HG02981 (cell line): ENCODE results near the gene MAN1A1.
A peak's percentile ranks its signal among the peaks of the same experiment; 100 is the strongest.

Experiments
- ATAC-seq: cut with Tn5 transposase; IDR thresholded peaks from one replicate; pipeline ENCODE4 v1.9.1; 2021; ENCODE audit warnings: mild to moderate bottlenecking, moderate library complexity; ENCODE audit not compliant: unreplicated experiment

The MAN1A1 gene

DNA sequence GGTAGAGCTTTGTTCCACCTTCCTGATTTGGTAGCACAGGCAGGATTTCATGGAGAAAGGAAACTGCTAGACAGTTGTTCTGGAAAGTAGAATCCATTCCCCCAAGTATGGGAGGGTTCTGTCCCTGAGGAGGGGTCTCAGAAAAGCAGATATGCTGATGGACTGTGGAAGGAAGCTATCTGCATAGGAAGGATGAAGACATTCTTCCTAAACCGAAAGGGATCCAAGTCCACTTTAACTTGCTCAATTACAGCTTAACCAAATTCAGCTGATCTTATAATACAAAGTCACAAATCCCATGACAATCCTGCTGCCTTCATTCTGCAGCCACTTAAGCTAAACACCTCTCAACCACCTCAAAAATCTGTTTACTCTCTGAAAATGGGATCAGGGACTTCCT is 2.6 kb downstream of the MAN1A1 start:
- ATAC-seq: no peak

DNA sequence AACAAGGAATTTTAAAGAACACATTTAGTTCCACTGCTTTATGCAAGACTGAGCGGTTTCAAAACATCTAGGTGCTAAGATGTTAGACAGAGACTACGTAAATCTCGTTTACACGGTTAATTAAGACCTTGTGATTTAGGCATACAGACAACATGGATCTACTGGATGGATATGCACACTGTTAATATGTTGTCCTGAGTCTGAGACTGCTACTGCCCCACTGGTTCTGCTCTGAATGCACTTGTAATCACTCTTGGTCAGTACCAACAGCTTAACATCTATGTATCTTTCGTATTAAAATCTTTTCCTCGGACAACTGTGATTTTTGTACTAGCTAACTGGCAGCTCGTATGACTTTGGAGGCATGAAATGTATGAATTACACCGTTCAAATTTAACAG is 3.1 kb downstream of the MAN1A1 start:
- ATAC-seq: no peak

DNA sequence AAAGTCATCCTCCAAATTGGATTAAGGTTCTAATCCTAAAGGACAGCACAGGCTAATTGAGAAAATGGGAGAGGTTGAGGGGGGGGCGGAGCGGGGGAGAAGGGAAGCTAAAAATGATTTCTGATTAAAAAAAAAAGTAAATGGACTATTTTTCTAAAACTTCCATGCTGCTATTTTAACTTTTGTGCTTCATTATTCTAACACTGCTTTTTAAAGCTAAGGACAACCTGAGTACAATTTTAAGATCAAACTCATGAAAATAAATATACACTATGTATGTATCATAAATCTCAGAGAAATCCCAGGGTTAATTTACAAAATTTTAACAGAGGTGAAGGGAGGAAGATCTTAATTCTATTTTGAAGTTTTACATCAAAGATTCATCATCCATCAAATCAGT is 4.4 kb downstream of the MAN1A1 start:
- no peak for ATAC-seq

DNA sequence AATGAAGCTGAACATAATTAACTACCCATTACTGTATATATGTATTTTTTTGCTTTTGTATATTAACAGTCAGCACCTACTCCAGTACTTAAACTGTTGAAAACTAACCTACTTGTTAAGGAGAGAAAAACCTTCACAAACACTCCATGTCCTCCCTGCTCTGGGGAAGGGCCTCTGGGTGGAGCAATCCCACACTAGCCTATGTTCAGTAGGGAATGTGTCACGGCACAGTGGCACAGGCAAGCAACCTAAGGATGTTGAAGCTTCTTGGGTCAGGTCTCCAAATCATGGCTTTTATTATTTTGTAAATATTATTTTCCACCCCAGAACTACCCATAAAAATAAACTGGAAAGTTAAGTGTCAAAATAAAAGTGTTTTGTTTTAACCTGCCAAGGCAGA is 5.3 kb downstream of the MAN1A1 start:
- no peak for ATAC-seq

DNA sequence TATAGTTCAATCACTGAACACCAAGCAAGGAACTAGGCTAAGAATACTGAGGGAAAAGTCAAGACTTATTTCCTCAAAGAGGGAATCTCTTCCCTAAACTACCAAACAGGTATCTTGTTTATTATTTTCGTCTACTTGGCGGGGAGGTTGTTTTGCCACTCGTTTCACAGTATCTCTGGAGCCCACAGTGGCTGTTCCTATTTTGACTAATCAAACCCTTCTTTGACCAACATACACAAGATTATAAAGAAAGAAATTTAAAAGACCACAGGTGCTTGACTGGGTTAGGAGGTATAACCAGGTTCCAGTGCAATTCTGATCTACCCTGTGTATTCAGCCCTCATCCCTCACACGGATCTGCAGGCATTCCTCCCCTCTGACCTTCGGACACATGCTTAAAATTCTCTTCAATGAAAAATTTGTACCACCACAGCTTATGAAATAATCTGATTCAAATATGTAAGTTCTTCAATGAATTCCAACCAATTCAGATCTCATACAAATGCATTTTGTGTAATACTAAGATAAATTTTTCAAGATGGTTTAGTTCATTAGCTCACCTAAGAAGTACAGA is 5.9 kb downstream of the MAN1A1 start:
- ATAC-seq: no peak

DNA sequence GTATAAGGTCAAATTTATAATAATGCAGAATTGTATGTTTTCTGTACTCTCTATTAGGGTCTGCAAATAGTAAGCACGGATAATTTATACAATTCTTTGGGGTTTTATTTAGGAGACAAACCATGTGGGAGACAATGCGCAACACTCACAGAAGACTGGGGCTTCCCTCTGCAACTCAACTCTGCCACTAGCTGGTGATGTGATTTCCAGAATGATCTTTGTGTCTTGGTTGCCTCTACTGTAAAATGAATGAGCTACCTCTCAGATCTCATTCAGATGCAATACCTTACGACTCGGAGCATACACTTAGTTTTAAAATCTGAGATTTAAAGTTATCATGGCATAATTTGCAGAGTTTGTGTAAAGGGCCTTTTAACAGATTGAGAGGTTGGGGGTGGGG is 6.4 kb downstream of the MAN1A1 start:
- ATAC-seq: no peak

DNA sequence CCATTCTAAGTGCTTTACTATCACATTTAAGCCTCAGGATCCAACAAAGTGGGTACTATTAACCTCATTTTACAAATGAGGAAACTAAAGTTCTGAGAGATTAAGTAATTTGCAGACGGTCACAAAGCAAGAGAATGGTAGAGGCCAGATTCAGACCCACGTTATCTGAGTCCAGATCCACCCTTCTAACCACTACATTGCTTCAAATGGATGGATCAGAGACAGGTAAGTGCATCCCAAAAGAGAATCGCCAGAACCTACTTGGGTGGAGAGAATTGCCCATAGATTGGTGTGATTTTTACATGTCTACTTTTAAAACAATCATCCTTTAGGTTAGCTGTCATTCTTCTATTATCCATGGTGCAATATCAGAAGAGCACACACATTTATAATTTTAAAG is 7.1 kb downstream of the MAN1A1 start:
- ATAC-seq: no peak

DNA sequence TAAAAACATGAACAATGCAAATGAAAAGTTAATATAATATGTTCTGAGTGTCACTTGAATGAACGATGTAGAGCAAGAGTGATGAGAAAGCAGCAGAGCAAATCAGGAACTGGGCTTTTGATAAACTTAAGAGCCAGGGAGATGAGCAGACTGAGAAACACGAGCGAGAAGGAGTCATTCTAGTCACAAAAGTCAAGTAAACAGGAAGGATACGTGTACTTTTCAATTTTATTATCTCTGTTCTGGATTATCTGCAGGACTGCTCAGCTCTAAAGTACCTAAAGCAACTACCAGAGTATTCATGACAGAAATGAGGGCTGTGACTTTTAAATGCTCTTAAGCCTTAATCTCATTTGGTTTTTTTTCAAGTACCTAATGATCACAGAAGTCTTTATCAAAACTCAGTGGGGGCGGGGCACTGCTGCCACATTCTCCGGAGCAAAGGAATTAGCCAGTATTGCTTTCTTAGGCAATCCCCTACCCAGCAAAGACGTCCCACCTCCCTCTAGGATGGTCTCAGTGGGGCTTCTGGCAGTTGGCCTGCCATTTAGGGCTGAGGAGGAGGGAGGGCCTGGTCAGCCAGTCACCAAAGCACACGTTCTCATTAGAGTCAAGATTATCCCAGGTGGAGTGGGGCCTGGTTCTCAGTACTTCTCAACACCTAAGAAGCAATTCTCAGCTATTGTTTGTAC is 8.6 kb downstream of the MAN1A1 start:
- no peak for ATAC-seq

DNA sequence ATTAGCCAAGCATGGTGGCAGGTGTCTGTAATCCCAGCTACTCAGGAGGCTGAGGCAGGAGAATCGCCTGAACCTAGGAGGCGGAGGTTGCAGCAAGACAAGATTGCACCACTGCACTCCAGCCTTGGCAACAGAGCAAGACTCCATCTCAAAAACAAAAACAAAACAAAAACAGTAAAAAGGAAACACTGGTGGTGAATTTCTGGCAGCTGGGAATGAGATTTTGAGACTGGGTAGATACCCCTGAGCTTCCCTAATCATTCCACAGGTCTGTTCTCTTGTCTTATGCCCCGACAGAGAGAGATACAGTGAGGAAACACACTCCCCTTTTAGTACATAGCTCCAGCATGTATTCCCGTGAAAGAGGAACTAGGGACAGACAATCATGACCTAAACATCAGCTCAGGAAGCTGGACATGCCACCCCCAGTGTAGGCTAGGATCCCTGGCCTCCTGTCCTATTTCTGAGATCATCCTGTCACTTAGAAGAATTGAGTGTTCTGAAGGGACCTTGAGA is 9.6 kb downstream of the MAN1A1 start:
- no peak for ATAC-seq

DNA sequence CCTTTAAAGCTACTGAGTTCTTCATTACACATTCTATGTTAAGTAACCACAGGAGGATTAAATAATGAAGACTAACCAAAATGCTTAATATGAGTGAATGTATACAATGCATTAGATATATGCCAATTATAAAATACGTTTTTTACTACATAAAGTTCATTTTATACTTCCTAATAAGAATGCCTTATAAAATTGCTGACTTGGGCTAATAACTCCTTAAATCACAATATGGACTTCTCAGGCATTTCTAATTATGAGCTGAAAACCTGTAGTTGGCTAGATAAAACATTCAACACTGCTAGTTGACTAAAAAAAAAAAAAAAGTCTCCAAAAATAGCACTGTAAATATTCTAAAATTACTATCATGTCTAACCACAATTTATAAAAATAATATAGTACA is 11.8 kb downstream of the MAN1A1 start:
- no peak for ATAC-seq

DNA sequence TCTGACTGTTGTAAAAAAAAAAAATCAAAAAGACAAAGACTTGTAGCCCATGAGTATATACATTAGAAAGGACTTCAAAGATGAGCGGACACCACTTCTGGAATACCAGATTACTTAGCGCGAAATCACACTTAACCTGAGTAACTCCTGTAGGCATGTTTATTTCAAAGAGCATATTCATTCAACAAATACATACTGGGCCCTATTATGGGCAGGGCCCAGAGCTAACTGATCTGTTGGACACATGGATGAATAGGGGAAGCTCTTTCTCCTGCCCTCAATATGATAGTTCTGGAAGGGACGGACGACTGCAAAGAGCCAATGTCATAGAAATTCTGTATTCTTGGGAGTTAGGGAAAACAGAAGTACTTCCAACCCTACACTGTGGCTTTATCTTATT is 12.3 kb downstream of the MAN1A1 start:
- no peak for ATAC-seq

DNA sequence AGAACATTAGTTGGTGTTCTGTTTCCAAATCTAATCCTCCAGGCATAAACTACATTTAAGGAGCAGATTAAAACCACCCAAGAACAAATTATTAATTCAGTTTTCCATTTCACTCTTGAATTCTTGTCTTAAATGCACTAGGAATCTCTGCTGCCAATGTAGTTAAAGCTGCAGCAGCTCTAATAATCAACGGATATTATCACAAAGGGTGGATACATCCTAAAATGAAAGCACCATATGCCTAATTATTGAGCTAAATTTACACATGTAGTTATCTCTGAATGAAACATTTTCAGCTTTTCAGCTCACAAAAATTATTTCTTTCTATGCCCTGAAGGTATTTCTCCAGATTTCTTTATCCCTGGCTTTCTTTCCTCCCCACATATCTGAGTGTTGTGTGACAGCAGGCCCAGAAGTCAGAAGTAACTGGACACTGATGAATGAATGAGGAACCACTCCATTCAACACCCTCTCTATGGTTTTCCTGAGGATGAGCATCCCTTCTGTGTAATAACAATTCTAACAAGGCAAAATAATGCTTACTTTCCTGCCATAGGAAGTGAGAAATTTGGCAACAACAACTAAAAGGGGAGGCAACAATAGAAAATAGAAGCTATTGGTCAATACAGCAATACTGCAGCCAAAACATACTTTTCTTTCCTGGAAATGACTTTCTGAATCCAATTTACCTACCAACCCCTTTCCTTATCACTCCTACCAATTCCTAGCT is 14.9 kb downstream of the MAN1A1 start:
- ATAC-seq: no peak

DNA sequence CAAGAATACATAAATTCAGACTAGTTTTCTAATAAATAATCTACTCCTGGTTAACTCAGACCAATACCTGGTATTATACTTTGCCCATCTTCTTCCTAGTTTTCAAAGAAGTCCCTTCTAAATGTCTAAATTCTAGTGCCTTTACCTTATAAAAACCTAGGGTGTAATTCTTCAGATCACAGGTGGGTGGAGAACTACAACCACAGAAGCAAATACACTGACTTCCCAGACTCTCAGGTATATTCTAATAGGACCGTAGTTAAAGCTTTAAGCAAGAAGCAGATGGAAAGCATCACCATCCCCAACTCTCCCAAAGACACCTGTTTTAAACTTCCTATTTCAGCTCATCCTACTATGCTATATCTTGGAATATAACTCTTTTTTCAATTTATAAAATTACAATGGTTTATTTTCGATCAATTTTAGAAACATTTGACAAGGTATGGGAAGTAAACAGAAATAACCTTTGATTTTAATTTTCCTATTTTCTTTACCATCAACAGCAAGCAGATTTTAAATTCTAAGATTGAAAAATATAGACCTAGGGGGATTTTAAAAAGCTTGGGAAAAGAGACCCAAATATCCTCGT is 15.8 kb downstream of the MAN1A1 start:
- ATAC-seq: peak; percentile 44

DNA sequence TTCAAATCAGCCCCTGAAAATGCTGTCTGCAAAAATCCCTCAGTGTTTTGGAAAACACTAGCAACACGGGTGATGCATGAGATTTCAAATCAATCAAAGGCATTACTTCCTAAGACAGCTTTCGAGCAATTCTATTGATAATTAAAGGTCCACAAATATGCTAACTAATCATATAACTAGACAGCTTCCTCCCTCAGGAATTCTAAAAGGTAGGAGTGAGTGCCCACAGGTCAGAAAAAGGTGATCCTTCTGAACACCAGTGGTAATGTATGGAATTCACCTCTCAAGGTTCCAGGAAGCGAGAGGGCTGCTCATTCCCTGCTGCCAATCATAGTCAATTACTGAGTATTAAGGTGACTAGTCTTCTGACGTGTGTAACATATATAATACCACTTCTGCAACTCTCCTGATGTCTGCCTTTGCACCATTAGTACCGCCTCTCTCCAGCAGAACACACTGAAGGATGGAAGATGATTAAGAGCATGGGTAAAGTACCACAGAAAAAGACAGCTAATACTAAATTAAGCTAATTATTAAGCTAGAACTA is 16.4 kb downstream of the MAN1A1 start:
- ATAC-seq: no peak

DNA sequence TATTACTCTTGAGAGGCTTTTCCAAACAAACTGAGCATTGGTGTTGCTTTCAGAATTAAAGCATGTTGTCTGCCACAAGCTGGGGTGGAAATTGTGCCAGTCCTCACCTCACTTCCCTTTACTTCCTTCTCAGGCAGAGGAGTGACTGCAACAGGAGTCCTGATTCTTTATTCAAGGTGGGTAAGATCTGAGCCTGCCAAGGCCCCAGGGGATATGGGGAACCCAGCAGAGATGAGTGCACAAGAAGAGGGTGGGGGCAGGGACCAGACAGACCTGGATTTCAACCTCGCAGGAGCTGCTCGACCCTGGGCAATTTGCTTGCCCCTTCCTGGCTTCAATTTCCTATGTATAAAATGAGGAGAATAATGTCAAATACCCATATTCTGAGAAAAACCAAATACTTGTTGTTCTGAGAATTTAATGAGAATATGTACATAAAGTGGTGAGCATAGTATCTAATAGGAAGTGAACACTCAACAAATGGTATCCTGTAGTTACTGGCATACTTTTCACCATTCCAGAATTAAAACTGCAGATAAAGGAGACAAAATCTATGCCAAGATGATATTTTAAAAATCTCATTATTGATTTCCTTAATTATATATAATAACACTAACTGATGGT is 17.8 kb downstream of the MAN1A1 start:
- no peak for ATAC-seq

DNA sequence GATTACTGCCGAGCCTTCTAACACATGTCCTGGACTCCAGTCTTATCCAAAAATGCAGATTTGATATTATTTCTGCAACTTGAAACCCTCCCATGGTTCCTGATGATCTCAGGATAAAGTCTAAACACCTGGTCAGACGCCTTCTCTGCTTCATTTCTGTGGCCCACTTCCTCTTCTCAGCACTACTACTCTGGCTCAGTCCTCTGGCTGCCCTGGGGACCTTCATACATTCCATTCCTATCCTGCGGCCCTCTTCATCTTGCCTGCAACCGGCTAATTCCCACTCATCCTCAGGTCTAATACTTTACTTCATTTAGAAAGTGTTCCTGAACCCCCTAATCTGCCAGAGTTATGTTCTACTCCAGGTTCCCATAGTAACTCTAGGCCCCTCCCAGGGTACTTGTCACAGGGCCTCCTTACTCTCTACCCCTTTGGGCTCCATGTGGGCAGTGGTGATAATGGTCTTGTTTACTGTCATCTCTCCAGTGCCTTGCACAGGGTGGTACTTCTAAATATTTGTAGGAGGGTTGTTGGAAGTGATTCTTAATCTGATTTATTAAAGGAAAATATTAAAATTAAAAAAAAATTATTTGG is 18.9 kb downstream of the MAN1A1 start:
- ATAC-seq: no peak

DNA sequence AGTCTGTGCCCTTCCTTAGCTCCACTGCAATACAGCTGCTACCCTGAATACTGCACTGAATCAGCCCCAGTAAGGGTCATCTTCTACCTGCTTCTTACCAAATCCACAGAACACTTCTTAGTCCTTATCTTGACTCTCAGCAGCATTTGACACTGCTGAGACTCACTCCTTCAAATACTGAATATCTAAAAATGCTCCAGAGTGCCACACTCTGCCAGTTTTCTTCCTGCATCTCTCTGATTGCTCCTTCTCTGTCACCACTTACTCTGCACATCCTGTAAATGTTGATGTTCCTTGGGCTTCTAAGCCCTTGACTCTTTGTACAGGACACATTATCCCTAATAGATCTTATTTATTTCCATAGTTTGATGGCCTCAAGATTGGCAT is 19.8 kb downstream of the MAN1A1 start:
- ATAC-seq: no peak

DNA sequence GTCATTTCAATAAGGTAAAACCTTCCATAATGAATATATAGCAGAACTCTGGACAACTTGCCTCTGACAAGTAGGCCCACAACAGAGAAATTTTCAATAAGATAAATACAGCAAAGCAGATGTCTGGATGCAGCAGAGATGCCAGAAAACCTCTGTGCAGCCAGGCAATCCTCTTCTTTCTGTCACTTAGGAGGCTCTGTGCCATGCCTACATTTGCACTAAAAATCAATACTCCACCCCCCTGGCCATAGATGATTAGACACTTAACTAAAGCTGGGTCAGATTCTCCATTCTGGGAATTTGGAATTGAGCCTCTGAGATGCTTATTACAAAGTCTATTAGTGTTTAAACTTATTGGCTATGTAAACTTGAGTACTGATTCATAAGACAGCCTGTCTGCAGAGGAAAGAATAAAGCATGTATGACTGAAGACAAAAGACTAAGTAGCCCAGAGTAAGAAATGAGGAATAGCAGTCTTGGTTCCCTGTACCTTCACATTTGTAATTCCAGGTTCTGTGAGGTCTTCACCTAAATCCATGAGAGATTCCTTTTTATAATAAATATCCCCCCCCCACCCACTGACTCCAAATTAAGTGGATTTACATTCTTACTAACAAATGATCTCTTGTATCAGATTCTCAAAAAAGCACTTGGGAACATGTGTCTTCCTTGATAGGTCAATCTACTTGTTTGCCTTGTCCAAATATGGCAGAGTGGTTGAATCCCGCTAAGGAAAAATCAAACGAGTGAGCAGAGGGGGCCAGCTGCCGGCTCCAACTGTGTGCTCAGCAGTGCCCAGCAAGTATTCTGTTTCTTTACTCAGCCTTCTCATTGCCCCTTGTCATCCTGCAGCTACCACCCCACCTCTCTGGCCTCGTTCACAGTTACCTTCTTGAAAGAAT is 20.4 kb downstream of the MAN1A1 start:
- ATAC-seq: no peak

DNA sequence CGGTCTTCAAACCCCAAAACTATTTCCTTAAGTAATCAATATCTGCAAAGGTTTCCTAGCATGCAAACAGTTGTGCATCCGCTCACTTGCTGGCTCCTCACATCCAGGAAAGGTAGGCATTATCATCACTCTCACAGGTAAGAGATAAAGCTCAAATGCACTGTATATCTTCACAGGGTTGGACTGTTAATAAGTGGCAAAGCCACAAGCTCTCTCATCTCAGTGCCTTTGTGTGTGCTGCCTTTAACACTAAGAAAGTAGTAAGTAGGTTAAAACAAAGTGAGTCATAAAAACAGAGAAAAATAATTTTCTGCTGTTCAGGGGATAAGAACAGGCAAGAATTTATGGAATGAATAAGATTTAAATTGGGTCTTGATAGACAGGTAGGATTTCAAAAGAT is 21.3 kb downstream of the MAN1A1 start:
- ATAC-seq: no peak

DNA sequence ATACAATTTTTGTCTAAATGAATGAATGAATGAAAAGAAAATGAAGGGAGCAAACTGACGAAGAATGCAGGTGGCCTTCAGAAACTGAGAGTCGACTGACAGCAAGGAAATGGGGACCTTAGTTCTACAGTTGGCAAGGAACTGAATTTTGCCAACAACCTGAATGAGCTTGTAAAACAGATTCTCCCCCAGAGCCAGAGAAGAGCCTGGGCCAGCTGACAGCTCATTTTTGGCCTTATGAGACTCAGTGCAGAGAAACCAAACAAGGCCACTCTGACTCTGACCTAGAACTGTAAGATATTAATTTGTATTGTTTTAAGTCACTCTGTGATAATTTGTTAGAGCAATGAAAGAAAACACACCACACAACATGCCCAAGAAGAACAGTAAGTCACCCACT is 21.8 kb downstream of the MAN1A1 start:
- ATAC-seq: no peak
